Small intestine (tissue), 4 donors: ENCODE measurements around the gene ELP6. TPM values are rescaled to one million over a fixed set of nuclear protein-coding genes. Genes with fewer than 3 reads are reported as not detected.

ENCODE experiments used
- polyA plus RNA-seq, 4 donors: library from polyadenylated mRNA; stranded (reverse) in 3 of 4; unstranded in 1 of 4; fragments of 200-250 nt in 3 of 4; fragments of 120-200 nt in 1 of 4; gene quantifications; one replicate each; pipeline versions ENCODE4 v1.2.1 to v1.2.3, GENCODE V29; 2013
- donor health status: healthy with polysubstance abuse.
- donor health status: Bipolar disorder and iron deficiency.
- donor health status: healthy.

ELP6 gene
- polyA plus RNA-seq, 4 donors: 27.8 to 35.3 (median 29.9) TPM

Other genes with a start within 250 kb of the ELP6 start
- 10 to 100 TPM in 2 of 4 donors, 1 to 10 TPM in 2; 8.5 to 19.3 (median 9.9) TPM for gene KIF9, start 230.9 kb downstream of the ELP6 start, polyA plus RNA-seq
- 10 to 100 TPM in 3 of 4 donors, 1 to 10 TPM in 1; 8.8 to 23.3 (median 17.6) TPM for gene KLHL18, start 230.8 kb downstream of the ELP6 start, polyA plus RNA-seq
- 10 to 100 TPM; 10.3 to 34.3 (median 13.9) TPM for gene PTPN23, start 132.7 kb downstream of the ELP6 start, polyA plus RNA-seq
- gene SCAP, start 37.8 kb downstream of the ELP6 start, polyA plus RNA-seq: 10 to 100 TPM; 43.8 to 71.7 (median 55.6) TPM
- gene CSPG5, start 65.2 kb upstream of the ELP6 start, polyA plus RNA-seq: under 1 TPM in 2 of 4 donors, not detected in 2; 0.37 to 0.64 TPM